OCI-LY3 (cell line): ENCODE data around the gene BORCS8.
A peak's percentile ranks its signal among the peaks of the same experiment; 100 is the strongest.

Source experiments
- H2AFZ ChIP-seq: fragments of 200-600, 300-600 bp; shearing (Covaris generic); 2 replicates; pipeline ENCODE4 v1.6.0; 2014; ENCODE audit warnings: antibody characterized with exemption, low read depth, low read length
- H3K27ac ChIP-seq: fragments of 200-600, 300-600 bp; sonication (generic); 2 replicates; pipeline ENCODE4 v1.5.1; 2014; ENCODE audit warnings: mild to moderate bottlenecking, low read length, moderate library complexity, mixed read lengths
- H3K27me3 ChIP-seq: fragments of 200-600, 300-600 bp; sonication (generic); 2 replicates; pipeline ENCODE4 v1.6.1; 2014; ENCODE audit warnings: low read depth, low read length, mixed read lengths
- H3K36me3 ChIP-seq: fragments of 200-600, 300-600 bp; sonication (generic); replicated peaks from 2 replicates; pipeline ENCODE3; 2014; ENCODE audit warnings: low read depth, low read length, mixed read lengths
- H3K4me1 ChIP-seq: fragments of 300-600, 200-600 bp; sonication (generic); 2 replicates; pipeline ENCODE4 v1.6.1; 2014; ENCODE audit warnings: low read length, mixed read lengths
- H3K4me2 ChIP-seq: fragments of 200-600, 300-600 bp; sonication (generic); 2 replicates; pipeline ENCODE4 v1.6.1; 2014; ENCODE audit warnings: low read length, mixed read lengths
- H3K4me3 ChIP-seq: fragments of 300-600, 200-600 bp; sonication (generic); 2 replicates; pipeline ENCODE4 v1.5.1; 2014; ENCODE audit warnings: antibody characterized with exemption, mild to moderate bottlenecking, low read length, moderate library complexity
- H3K79me2 ChIP-seq: fragments of 300-600, 200-600 bp; shearing (Covaris generic); 2 replicates; pipeline ENCODE4 v1.6.1; 2014; ENCODE audit warnings: mild to moderate bottlenecking, low read length, mixed read lengths
- H3K9ac ChIP-seq: fragments of 300-600, 200-600 bp; shearing (Covaris generic); 2 replicates; pipeline ENCODE4 v1.6.0; 2014; ENCODE audit warnings: mild to moderate bottlenecking, low read length, moderate library complexity
- H3K9me3 ChIP-seq: fragments of 200-600, 300-600 bp; shearing (Covaris generic); 2 replicates; pipeline ENCODE4 v1.6.1; 2014; ENCODE audit warnings: low read length, mixed read lengths; ENCODE audit not compliant: insufficient read depth
- H4K20me1 ChIP-seq: fragments of 200-600, 300-600 bp; sonication (generic); 2 replicates; pipeline ENCODE4 v1.6.1; 2016; ENCODE audit warnings: low read length, mixed read lengths; ENCODE audit not compliant: insufficient read depth
- EZH2phosphoT487 ChIP-seq: fragments of 200-600 bp; shearing (Covaris generic); IDR thresholded peaks from 2 replicates; pipeline ENCODE4 v1.6.1; 2018; ENCODE audit warnings: antibody characterized with exemption, mixed run types, low read depth
- TF ChIP-seq, protein P1 (sequence below): fragments of 200-600, 300-600 bp; sonication (generic); IDR thresholded peaks from 2 replicates; pipeline ENCODE4 v1.5.1; 2014; ENCODE audit warnings: antibody characterized with exemption, low read length, low read depth

Gene BORCS8

DNA sequence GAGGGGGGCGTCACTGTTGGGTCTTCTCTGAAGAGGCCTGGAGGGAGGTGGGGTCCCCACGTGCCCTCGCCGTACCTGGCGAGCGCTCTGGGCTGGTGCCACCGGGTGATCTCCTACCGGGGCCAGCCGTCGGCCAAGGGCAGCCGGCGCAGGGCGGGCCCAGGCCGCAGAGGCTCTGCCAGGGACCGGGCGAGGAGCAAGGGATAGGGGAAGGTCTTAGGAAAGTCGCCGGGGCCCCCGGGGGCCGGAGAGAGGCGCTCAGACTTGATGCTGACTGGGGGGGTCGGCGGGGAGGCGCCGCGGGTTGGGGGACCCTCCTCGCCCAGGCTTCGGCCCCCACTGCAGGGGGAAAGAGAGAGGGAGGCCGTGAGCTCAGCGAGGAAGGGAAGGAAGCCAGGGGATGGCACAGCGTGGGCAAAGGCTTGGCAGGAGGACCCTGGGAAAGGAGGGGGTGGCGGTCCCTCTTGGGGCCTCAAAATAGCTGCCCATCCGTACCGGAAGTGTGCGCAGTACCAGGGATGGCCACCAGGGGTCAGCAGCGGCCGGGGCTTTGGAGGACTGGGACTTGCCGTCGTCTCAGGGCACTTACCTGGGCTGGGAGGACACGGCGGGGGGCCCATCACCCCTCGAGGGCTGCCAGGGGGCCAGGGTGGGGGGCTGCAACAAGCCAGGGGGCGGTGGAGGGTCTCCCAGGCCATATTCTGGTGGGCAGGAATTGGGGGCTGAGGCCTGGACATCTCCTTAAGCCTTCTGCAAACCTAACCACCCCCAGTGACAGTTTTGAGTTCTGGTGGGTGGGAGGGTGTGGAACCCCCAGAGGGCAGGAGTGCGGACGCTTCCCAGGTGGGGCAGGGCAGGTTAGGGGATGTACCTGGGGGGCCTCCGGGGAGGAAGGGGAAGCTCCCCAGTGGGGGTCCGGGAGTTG, 46.0 kb downstream of the BORCS8 start:
- no peaks in the 10 kb centered on the region for H3K79me2 ChIP-seq
- peak overlapping the region; percentile 31 for H3K4me2 ChIP-seq
- no peak for TF ChIP-seq EZH2phosphoT487
- TF ChIP-seq, protein P1, sequence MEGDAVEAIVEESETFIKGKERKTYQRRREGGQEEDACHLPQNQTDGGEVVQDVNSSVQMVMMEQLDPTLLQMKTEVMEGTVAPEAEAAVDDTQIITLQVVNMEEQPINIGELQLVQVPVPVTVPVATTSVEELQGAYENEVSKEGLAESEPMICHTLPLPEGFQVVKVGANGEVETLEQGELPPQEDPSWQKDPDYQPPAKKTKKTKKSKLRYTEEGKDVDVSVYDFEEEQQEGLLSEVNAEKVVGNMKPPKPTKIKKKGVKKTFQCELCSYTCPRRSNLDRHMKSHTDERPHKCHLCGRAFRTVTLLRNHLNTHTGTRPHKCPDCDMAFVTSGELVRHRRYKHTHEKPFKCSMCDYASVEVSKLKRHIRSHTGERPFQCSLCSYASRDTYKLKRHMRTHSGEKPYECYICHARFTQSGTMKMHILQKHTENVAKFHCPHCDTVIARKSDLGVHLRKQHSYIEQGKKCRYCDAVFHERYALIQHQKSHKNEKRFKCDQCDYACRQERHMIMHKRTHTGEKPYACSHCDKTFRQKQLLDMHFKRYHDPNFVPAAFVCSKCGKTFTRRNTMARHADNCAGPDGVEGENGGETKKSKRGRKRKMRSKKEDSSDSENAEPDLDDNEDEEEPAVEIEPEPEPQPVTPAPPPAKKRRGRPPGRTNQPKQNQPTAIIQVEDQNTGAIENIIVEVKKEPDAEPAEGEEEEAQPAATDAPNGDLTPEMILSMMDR, result peak; percentile 91
- no peaks in the 10 kb centered on the region for H3K9me3 ChIP-seq
- peak overlapping the region; percentile 20; the same call in 1 of the 2 replicates for H2AFZ ChIP-seq
- no peak overlapping the region; the same call in 1 of the 2 replicates for H3K9ac ChIP-seq
- peaks cover 3% of the 10 kb centered on the region for H3K36me3 ChIP-seq
- H3K4me3 ChIP-seq, result no peak overlapping the region
- H3K27me3 ChIP-seq, result no peaks in the 10 kb centered on the region
- H3K27ac ChIP-seq, result no peak overlapping the region
- H3K4me1 ChIP-seq, result peaks cover 28% of the 10 kb centered on the region
- H4K20me1 ChIP-seq, result no peaks in the 10 kb centered on the region

GRCh38 chr19:19145281-19145680, 46.7 kb downstream of the BORCS8 start:
- no peak overlapping the region for H3K27ac ChIP-seq
- no peak overlapping the region for H2AFZ ChIP-seq
- peaks cover 22% of the 10 kb centered on the region for H3K4me1 ChIP-seq
- H3K4me3 ChIP-seq, result no peak overlapping the region
- no peak for TF ChIP-seq EZH2phosphoT487
- TF ChIP-seq, protein P1, result no peak
- H3K4me2 ChIP-seq, result no peak overlapping the region
- H3K9me3 ChIP-seq, result no peaks in the 10 kb centered on the region
- no peaks in the 10 kb centered on the region for H3K27me3 ChIP-seq
- H4K20me1 ChIP-seq, result no peaks in the 10 kb centered on the region
- H3K9ac ChIP-seq, result no peak overlapping the region
- H3K36me3 ChIP-seq, result peaks cover 3% of the 10 kb centered on the region
- no peaks in the 10 kb centered on the region for H3K79me2 ChIP-seq

- no peak overlapping the region for H2AFZ ChIP-seq
- no peaks in the 10 kb centered on the region for H3K9me3 ChIP-seq
- peaks cover 8% of the 10 kb centered on the region for H3K79me2 ChIP-seq
- H3K4me3 ChIP-seq, result no peak overlapping the region
- no peak overlapping the region for H3K9ac ChIP-seq
- H3K4me1 ChIP-seq, result peaks cover 29% of the 10 kb centered on the region
- H3K27me3 ChIP-seq, result no peaks in the 10 kb centered on the region
- TF ChIP-seq, protein P1, result no peak
- no peak for TF ChIP-seq EZH2phosphoT487
- no peak overlapping the region for H3K27ac ChIP-seq
- peaks cover 2% of the 10 kb centered on the region for H3K36me3 ChIP-seq
- H4K20me1 ChIP-seq, result no peaks in the 10 kb centered on the region
- no peak overlapping the region for H3K4me2 ChIP-seq
Measured at GRCh38 chr19:19142347-19142746, 49.6 kb downstream of the BORCS8 start.

DNA sequence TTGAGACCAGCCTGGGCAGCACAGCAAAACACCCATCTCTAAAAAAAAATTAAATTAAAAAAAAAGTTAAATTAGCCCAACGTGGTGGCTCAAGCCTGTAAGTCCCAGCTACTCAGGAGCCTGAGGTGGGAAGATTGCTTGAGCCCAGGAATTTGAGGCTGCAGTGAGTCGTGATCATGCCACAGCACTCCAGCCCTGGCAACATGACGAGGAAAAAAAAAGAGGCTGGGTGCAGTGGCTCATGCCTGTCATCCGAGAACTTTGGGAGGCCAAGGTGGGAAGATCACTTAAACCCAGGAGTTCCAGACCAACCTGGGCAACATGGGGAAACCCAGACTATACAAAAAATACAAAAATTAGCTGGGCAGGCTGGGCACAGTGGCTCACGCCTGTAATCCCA, 51.5 kb downstream of the BORCS8 start:
- Histone ChIP-seq H3K9ac (no peak overlapping the region), H3K4me2 (no peak overlapping the region), H3K79me2 (peaks cover 14% of the 10 kb centered on the region), H3K36me3 (no peaks in the 10 kb centered on the region), H3K9me3 (no peaks in the 10 kb centered on the region), H3K4me1 (peaks cover 23% of the 10 kb centered on the region), H2AFZ (no peak overlapping the region), H3K4me3 (no peak overlapping the region), H3K27ac (no peak overlapping the region), H3K27me3 (no peaks in the 10 kb centered on the region), H4K20me1 (no peaks in the 10 kb centered on the region)
- TF ChIP-seq EZH2phosphoT487, result no peak
- TF ChIP-seq, protein P1, result no peak
